HUES64 (cell line): ENCODE measurements around the gene TXNDC2.

Experiments used
- H3K27ac ChIP-seq: 2 replicates; pipeline ENCODE4 v1.7.0; 2013; ENCODE audit warnings: low read depth, low read length, inconsistent platforms
- H3K27me3 ChIP-seq: 2 replicates; pipeline ENCODE4 v1.6.1; 2013; ENCODE audit warnings: mild to moderate bottlenecking, low read length; ENCODE audit not compliant: insufficient read depth
- H3K36me3 ChIP-seq: 2 replicates; pipeline ENCODE4 v1.6.1; 2013; ENCODE audit warnings: mild to moderate bottlenecking, low read length; ENCODE audit not compliant: insufficient read depth
- H3K4me1 ChIP-seq: 2 replicates; pipeline ENCODE4 v1.6.1; 2013; ENCODE audit warnings: mild to moderate bottlenecking, low read length, moderate library complexity; ENCODE audit not compliant: insufficient read depth
- H3K4me3 ChIP-seq: 2 replicates; pipeline ENCODE4 v1.5.1; 2013; ENCODE audit warnings: mild to moderate bottlenecking, low read length, moderate library complexity
- H3K9ac ChIP-seq: 2 replicates; pipeline ENCODE4 v1.6.1; 2013; ENCODE audit warnings: mild to moderate bottlenecking, low read depth, low read length
- H3K9me3 ChIP-seq: 2 replicates; pipeline ENCODE4 v1.6.1; 2013; ENCODE audit warnings: low read depth, low read length; ENCODE audit not compliant: insufficient read depth
- WGBS: fragments of 150-250, 120-280 bp; methylation state at CpG from one replicate; pipeline ENCODE4 v1.1.7; 2013; ENCODE audit warnings: missing lambda C conversion rate; 5-methylcytosine and 5-hydroxymethylcytosine counted together

Gene TXNDC2

GRCh38 chr18:9872823-9873222 lies 12.9 kb upstream of the TXNDC2 start:
- Histone ChIP-seq H3K27ac (no peak overlapping the region), H3K4me3 (no peak overlapping the region), H3K4me1 (peaks cover 35% of the 10 kb centered on the region), H3K27me3 (no peaks in the 10 kb centered on the region), H3K36me3 (no peaks in the 10 kb centered on the region), H3K9me3 (no peaks in the 10 kb centered on the region), H3K9ac (no peak overlapping the region)

- WGBS, result 100% methylated on average over 1 of the region's 1 CpG
- Histone ChIP-seq H3K4me3 (no peak overlapping the region), H3K9me3 (no peaks in the 10 kb centered on the region), H3K27me3 (no peaks in the 10 kb centered on the region), H3K36me3 (no peaks in the 10 kb centered on the region), H3K9ac (no peak overlapping the region), H3K27ac (no peak overlapping the region), H3K4me1 (peaks cover 25% of the 10 kb centered on the region)
Measured at GRCh38 chr18:9874728-9875127, 11.0 kb upstream of the TXNDC2 start.

GRCh38 chr18:9876212-9876866 lies 9.4 kb upstream of the TXNDC2 start:
- WGBS, result 93% methylated on average over 2 of the region's 2 CpGs
- no peaks in the 10 kb centered on the region for H3K36me3 ChIP-seq
- H3K9me3 ChIP-seq, result no peaks in the 10 kb centered on the region
- no peak overlapping the region for H3K4me3 ChIP-seq
- H3K27ac ChIP-seq, result no peak overlapping the region
- no peak overlapping the region for H3K9ac ChIP-seq
- H3K4me1 ChIP-seq, result peaks cover 10% of the 10 kb centered on the region; the same call in 1 of the 2 replicates
- H3K27me3 ChIP-seq, result no peaks in the 10 kb centered on the region

GRCh38 chr18:9876867-9877654 lies 8.7 kb upstream of the TXNDC2 start:
- 67% methylated on average over 9 of the region's 9 CpGs for whole genome bisulfite sequencing
- Histone ChIP-seq H3K4me1 (peaks cover 10% of the 10 kb centered on the region; the same call in 1 of the 2 replicates), H3K9ac (no peak overlapping the region), H3K36me3 (no peaks in the 10 kb centered on the region), H3K4me3 (no peak overlapping the region), H3K27me3 (no peaks in the 10 kb centered on the region), H3K9me3 (no peaks in the 10 kb centered on the region), H3K27ac (peak overlapping the region; percentile 8; the same call in 1 of the 2 replicates)

GRCh38 chr18:9877655-9878014 lies 8.1 kb upstream of the TXNDC2 start:
- Histone ChIP-seq H3K36me3 (no peaks in the 10 kb centered on the region), H3K4me1 (peaks cover 10% of the 10 kb centered on the region; the same call in 1 of the 2 replicates), H3K4me3 (no peak overlapping the region), H3K27me3 (no peaks in the 10 kb centered on the region), H3K9ac (no peak overlapping the region), H3K27ac (peak overlapping the region; percentile 8; the same call in 1 of the 2 replicates), H3K9me3 (no peaks in the 10 kb centered on the region)

- Histone ChIP-seq H3K36me3 (no peaks in the 10 kb centered on the region), H3K27ac (no peak overlapping the region), H3K27me3 (no peaks in the 10 kb centered on the region), H3K4me3 (no peak overlapping the region), H3K9ac (no peak overlapping the region), H3K9me3 (no peaks in the 10 kb centered on the region), H3K4me1 (peaks cover 10% of the 10 kb centered on the region; the same call in 1 of the 2 replicates)
- WGBS, result no CpG with 5 or more reads among the region's 1 CpG
Measured at GRCh38 chr18:9878095-9878494, 7.7 kb upstream of the TXNDC2 start.

- no peak overlapping the region for H3K4me3 ChIP-seq
- no peaks in the 10 kb centered on the region for H3K9me3 ChIP-seq
- no peaks in the 10 kb centered on the region for H3K27me3 ChIP-seq
- H3K27ac ChIP-seq, result no peak overlapping the region
- H3K4me1 ChIP-seq, result peaks cover 10% of the 10 kb centered on the region; the same call in 1 of the 2 replicates
- no peaks in the 10 kb centered on the region for H3K36me3 ChIP-seq
- 93% methylated on average over 5 of the region's 6 CpGs for WGBS
- H3K9ac ChIP-seq, result no peak overlapping the region
Measured at GRCh38 chr18:9878783-9879242, 7.0 kb upstream of the TXNDC2 start.

GRCh38 chr18:9884090-9884489 lies 1.7 kb upstream of the TXNDC2 start:
- Histone ChIP-seq H3K27me3 (no peaks in the 10 kb centered on the region), H3K36me3 (no peaks in the 10 kb centered on the region), H3K9ac (no peak overlapping the region), H3K27ac (no peak overlapping the region), H3K4me1 (no peaks in the 10 kb centered on the region), H3K4me3 (no peak overlapping the region), H3K9me3 (no peaks in the 10 kb centered on the region)
- WGBS, result 96% methylated on average over 6 of the region's 6 CpGs

GRCh38 chr18:9884532-9885140 lies 1.1 kb upstream of the TXNDC2 start:
- Histone ChIP-seq H3K36me3 (no peaks in the 10 kb centered on the region), H3K27me3 (no peaks in the 10 kb centered on the region), H3K9ac (no peak overlapping the region), H3K9me3 (no peaks in the 10 kb centered on the region), H3K4me1 (no peaks in the 10 kb centered on the region), H3K27ac (no peak overlapping the region), H3K4me3 (no peak overlapping the region)
- 95% methylated on average over 10 of the region's 12 CpGs for WGBS

GRCh38 chr18:9886005-9886348 lies 204 bp downstream of the TXNDC2 start:
- WGBS, result 94% methylated on average over 3 of the region's 3 CpGs
- H3K27ac ChIP-seq, result no peak overlapping the region

GRCh38 chr18:9887992-9888391 lies 2.2 kb downstream of the TXNDC2 start:
- Histone ChIP-seq H3K36me3 (no peaks in the 10 kb centered on the region), H3K27me3 (no peaks in the 10 kb centered on the region), H3K27ac (no peak overlapping the region), H3K9me3 (no peaks in the 10 kb centered on the region), H3K4me1 (no peaks in the 10 kb centered on the region), H3K9ac (no peak overlapping the region), H3K4me3 (no peak overlapping the region)
- 91% methylated on average over 4 of the region's 5 CpGs for WGBS

More at GRCh38 chr18:9886005-9886348, 204 bp downstream of the TXNDC2 start:
- no peaks in the 10 kb centered on the region for H3K9me3 ChIP-seq
- H3K4me3 ChIP-seq, result no peak overlapping the region
- no peaks in the 10 kb centered on the region for H3K4me1 ChIP-seq
- H3K9ac ChIP-seq, result no peak overlapping the region
- no peaks in the 10 kb centered on the region for H3K27me3 ChIP-seq
- no peaks in the 10 kb centered on the region for H3K36me3 ChIP-seq
